IPS-15b (cell line): ENCODE measurements around the gene MED13.
"Not testable (repeated sequence)": the region's sequence is repeated elsewhere in the genome, so short reads cannot be mapped to it uniquely, and the experiment has no call there.

ENCODE experiments used
- H3K27me3 ChIP-seq: one replicate; pipeline ENCODE4 v1.6.1; 2013; ENCODE audit warnings: low read length; ENCODE audit not compliant: control insufficient read depth, insufficient read depth
- H3K36me3 ChIP-seq: one replicate; pipeline ENCODE4 v1.6.1; 2013; ENCODE audit warnings: low read length; ENCODE audit not compliant: control insufficient read depth, insufficient read depth
- H3K4me1 ChIP-seq: one replicate; pipeline ENCODE4 v1.6.1; 2013; ENCODE audit warnings: mild to moderate bottlenecking, low read length; ENCODE audit not compliant: control insufficient read depth, insufficient read depth
- H3K4me3 ChIP-seq: one replicate; pipeline ENCODE4 v1.5.1; 2013; ENCODE audit warnings: low read depth, low read length
- H3K9ac ChIP-seq: one replicate; pipeline ENCODE4 v1.6.1; 2013; ENCODE audit warnings: low read depth, mild to moderate bottlenecking, low read length
- H3K9me3 ChIP-seq: one replicate; pipeline ENCODE4 v1.6.1; 2013; ENCODE audit warnings: mild to moderate bottlenecking, low read length; ENCODE audit not compliant: control insufficient read depth, insufficient read depth

Gene MED13

DNA sequence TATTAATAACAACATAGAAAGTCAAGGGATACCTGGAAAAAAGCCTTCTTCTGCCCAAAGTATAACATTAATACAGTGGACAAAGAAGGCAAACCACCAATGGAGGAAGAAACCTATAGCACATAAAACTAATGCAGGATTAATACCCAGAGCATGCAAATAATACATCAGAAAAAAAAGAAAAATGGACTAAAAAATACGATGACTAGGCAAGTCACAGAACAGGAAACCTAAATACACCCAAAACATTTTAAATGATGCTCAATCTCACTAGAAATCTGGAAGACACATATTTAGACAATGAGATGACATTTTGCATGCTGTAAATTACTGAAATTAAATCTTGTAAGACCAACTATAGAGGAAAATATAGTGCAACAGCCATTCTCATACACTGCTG lies 55.9 kb downstream of the MED13 start:
- no peaks in the 10 kb centered on the region for H3K27me3 ChIP-seq
- H3K9ac ChIP-seq, result no peak overlapping the region
- peaks cover 9% of the 10 kb centered on the region for H3K36me3 ChIP-seq
- H3K4me1 ChIP-seq, result no peaks in the 10 kb centered on the region
- no peaks in the 10 kb centered on the region for H3K9me3 ChIP-seq
- no peak overlapping the region for H3K4me3 ChIP-seq

DNA sequence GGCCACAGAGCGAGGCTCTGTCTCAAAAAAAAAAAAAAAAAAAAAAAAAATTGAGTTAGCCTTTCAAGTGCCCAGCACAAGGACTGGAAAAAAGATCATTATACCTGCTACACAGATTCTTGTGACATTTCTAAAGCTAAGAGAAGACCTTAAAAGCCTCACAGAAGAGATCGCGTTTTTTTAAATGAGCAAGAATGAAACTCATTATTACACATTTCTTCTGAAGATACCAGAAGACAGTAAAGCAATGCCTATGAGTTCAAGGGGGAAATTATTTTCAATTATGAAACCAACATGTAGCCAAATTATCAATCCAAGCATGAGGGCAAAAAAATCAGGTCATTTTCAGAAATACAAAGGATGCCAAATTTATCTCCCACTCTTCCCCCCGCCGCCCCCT lies 56.8 kb downstream of the MED13 start:
- Histone ChIP-seq H3K27me3 (no peaks in the 10 kb centered on the region), H3K9ac (no peak overlapping the region), H3K9me3 (no peaks in the 10 kb centered on the region), H3K4me3 (no peak overlapping the region), H3K36me3 (peaks cover 9% of the 10 kb centered on the region), H3K4me1 (no peaks in the 10 kb centered on the region)

DNA sequence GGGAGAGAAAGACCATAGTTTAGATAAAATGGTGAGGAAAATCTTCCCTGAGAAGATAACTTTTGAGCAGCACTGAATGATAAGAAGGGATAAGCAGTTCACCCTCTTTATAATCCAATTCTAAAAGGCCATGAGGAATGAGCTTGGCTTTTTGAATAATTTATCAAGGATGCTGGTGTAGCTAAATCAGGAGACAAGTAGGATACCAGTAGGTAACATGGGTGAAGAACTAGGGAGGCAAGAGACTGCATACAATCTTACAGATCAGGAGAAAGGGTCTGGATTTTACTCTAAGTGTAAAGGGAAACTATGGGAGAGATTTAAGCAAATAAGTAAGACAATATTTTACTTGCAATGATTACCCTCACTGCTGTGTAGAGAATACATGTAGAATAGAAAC lies 60.7 kb downstream of the MED13 start:
- Histone ChIP-seq H3K4me1 (no peaks in the 10 kb centered on the region), H3K27me3 (no peaks in the 10 kb centered on the region), H3K4me3 (no peak overlapping the region), H3K36me3 (no peaks in the 10 kb centered on the region), H3K9me3 (no peaks in the 10 kb centered on the region), H3K9ac (no peak overlapping the region)

DNA sequence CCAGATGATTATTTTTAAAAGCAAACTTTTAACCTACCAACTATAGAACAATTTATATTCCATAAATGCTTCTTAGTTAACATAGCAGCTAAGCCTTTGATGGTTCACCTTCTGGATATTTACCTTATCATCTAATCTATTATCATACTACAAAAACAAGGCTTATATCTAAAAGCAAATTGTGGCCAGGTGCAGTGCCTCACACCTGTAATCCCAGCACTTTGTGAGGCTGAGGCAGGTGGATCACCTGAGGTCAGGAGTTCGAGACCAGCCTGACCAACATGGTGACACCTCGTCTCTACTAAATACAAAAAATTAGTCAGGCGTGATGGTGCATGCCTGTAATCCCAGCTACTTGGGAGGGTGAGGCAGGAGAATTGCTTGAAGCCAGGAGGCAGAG lies 61.9 kb downstream of the MED13 start:
- H3K9me3 ChIP-seq, H3K9ac ChIP-seq, H3K27me3 ChIP-seq, H3K4me3 ChIP-seq, H3K36me3 ChIP-seq, H3K4me1 ChIP-seq: not testable (repeated sequence)

DNA sequence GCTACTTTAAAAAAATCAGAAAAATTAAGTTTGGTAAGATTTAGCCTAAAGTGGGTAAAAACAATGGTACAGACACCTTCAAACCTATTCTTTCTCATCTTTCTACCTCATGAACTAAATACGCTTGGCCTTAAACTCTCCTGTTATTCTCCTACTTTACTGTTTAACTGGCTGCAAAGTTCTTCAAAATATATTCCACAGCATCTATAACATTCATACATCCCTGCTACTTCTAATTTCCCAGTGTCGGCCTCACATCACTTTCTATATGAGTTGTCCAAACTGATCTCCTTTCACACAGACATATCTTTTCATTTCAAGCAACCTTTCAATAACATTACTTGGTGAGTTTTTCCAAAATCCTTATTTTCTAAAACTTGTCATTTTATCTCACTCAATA lies 64.0 kb downstream of the MED13 start:
- Histone ChIP-seq H3K4me3 (no peak overlapping the region), H3K36me3 (no peaks in the 10 kb centered on the region), H3K9ac (no peak overlapping the region), H3K4me1 (no peaks in the 10 kb centered on the region), H3K9me3 (no peaks in the 10 kb centered on the region), H3K27me3 (no peaks in the 10 kb centered on the region)

DNA sequence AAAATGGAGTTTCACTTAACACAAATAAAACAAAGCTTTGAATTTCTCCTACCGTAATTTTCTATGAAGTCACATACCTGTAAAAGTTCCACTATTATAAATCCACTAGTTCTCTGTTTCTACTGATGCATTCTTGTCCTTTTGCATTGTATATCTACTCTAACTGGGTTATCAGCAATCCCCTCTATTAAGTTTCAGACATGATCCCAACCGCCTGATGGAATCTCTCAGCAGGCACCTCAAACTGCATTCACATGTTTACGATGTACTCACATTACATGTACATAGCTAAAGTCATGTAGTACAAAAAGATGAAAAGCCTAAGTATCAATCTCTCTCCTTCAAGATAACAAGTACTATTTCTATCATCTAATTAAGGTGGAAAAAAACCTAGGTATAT lies 64.9 kb downstream of the MED13 start:
- no peak overlapping the region for H3K9ac ChIP-seq
- H3K27me3 ChIP-seq, result no peaks in the 10 kb centered on the region
- H3K36me3 ChIP-seq, result no peaks in the 10 kb centered on the region
- H3K4me3 ChIP-seq, result no peak overlapping the region
- no peaks in the 10 kb centered on the region for H3K4me1 ChIP-seq
- no peaks in the 10 kb centered on the region for H3K9me3 ChIP-seq

DNA sequence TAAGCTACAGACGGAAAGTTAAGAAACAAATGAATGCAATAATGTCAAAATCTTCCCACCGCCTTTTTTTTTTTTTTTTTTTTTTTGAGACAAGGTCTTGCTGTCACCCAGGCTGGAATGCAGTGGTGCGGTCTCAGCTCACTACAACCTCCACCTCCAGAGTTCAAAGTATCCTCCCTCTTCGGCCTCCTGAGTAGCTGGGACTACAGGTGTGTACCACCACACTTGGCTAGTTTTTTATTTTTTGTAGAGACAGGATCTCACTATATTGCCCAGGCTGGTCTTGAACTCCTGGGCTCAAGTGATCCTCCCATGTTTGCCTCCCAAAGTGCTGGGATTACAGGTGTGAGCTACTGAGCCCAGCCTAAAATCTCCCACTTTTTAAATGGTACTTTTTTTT lies 66.5 kb downstream of the MED13 start:
- not testable (repeated sequence) for H3K4me3 ChIP-seq, H3K9me3 ChIP-seq, H3K36me3 ChIP-seq, H3K4me1 ChIP-seq, H3K27me3 ChIP-seq, H3K9ac ChIP-seq

DNA sequence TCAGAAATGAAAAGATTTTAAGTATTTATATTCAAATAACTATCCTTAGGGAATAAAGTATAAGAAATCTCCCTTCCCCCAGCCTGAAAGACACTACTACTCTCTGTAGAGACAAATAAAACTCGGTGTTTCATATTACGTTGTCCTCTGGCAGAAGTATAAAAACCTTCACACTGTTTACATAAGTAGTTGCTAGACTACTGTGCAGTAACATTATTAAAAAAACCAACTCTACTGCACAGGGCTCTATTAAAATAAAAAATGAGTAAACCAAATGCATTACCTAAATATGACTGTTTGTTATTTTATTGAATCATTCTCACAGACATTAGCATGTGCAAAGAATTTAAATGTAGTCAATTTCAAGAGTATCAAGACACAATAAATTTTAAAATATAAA lies 67.4 kb downstream of the MED13 start:
- H3K4me1 ChIP-seq, result no peaks in the 10 kb centered on the region
- H3K27me3 ChIP-seq, result no peaks in the 10 kb centered on the region
- H3K9ac ChIP-seq, result no peak overlapping the region
- peaks cover 3% of the 10 kb centered on the region for H3K36me3 ChIP-seq
- no peaks in the 10 kb centered on the region for H3K9me3 ChIP-seq
- no peak overlapping the region for H3K4me3 ChIP-seq

DNA sequence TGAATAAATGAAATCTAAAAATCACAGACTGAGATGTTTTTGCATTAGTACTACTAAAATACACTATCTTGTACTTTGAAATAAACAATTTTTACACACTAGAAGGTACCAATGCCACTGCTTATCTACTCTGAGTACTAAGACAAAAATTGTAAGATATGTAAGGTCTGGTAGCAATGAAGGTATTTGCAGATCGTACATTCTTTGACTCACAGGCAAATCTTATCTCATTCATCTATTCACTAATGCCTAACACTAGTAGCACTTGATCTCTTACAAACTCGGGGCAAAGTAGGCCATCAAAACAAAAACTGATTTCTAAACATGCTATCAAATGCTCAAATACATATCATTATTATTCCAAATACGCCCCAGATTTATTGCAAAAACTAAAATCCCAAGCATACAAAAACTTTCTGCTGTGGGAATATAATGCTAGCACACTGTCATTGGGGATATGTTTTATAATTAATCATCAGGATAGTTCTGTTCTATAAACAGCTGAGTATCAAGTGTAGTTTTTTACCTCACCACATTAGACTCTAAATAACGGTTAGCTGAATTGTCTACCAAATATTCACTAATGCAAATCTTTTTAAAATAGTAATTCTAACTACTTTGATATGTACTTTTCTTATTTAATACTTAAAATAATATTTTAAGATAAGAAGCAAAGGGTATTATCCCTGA lies 68.0 kb downstream of the MED13 start:
- no peak overlapping the region for H3K9ac ChIP-seq
- H3K4me3 ChIP-seq, result no peak overlapping the region
- H3K36me3 ChIP-seq, result peaks cover 3% of the 10 kb centered on the region
- H3K27me3 ChIP-seq, result no peaks in the 10 kb centered on the region
- H3K9me3 ChIP-seq, result no peaks in the 10 kb centered on the region
- no peaks in the 10 kb centered on the region for H3K4me1 ChIP-seq

DNA sequence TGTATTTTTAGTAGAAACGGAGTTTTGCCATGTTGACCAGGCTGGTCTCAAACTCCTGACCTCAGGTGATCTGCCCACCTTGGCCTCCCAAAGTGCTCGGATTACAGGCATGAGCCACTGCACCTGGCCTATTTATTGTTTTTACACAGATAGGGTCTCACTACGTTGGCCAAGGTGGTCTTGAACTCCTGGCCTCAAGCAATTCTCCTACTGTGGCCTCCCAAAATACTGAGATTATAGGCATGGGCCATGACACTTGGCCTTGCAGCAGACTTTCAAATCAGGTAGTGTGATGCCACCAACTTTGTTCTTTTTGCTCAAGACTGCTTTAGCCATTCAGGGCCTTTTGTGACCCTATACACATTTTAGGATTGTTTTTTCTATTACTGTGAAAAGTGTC lies 75.6 kb downstream of the MED13 start:
- Histone ChIP-seq H3K27me3 (no peaks in the 10 kb centered on the region), H3K36me3 (peaks cover 10% of the 10 kb centered on the region), H3K4me3 (no peak overlapping the region), H3K9ac (no peak overlapping the region), H3K9me3 (no peaks in the 10 kb centered on the region), H3K4me1 (no peaks in the 10 kb centered on the region)

DNA sequence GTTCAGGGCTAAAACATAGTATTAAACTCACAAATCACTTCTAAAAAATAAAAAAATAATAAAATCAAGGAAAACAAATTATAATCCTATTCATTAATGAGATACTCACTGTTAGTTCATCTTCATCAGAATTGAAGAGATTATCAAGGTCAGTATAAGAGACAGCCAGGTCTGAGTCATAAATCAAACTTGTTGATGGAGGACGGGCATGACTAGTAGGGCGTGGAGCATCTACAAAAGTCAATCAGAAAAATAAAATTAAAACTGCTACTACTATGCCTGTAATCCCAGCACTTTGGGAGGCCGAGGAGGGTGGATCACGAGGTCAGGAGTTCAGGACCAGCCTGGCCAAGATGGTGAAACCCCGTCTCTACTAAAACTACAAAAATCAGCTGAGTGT lies 78.2 kb downstream of the MED13 start:
- no peaks in the 10 kb centered on the region for H3K27me3 ChIP-seq
- H3K36me3 ChIP-seq, result peaks cover 10% of the 10 kb centered on the region
- no peak overlapping the region for H3K9ac ChIP-seq
- H3K4me3 ChIP-seq, result no peak overlapping the region
- H3K4me1 ChIP-seq, result no peaks in the 10 kb centered on the region
- H3K9me3 ChIP-seq, result no peaks in the 10 kb centered on the region

DNA sequence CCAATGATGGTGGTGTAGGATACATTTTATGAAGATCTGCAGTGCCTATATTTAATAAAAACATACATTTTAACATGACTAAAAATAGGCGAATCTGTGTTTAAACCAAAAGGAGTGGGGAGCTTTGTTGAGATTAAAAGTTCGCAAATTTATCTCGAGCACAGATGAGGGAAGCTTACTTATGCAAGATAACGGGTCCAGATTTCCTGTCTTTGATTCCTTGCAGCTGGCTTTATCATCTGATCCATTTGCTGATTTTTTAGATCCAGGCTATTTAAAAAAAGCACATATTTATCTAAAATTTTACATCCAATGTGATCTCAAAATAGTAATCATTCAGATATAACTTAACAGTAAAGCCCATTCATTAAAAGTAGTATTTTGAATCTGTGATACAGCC lies 80.3 kb downstream of the MED13 start:
- peaks cover 7% of the 10 kb centered on the region for H3K36me3 ChIP-seq
- no peaks in the 10 kb centered on the region for H3K27me3 ChIP-seq

More for the DNA sequence above, 80.3 kb downstream of the MED13 start:
- H3K9ac ChIP-seq, result no peak overlapping the region
- no peaks in the 10 kb centered on the region for H3K9me3 ChIP-seq
- no peak overlapping the region for H3K4me3 ChIP-seq
- no peaks in the 10 kb centered on the region for H3K4me1 ChIP-seq
